Spinal cord (tissue), 10 donors: ENCODE data around the gene SCAF8. TPM values are rescaled to one million over a fixed set of nuclear protein-coding genes. Genes with fewer than 3 reads are reported as not detected.
"Not testable (repeated sequence)": the region's sequence is repeated elsewhere in the genome, so short reads cannot be mapped to it uniquely, and the experiment has no call there.

Experiments used
- DNase-seq, 6 donors: peaks; one replicate each; pipeline versions ENCODE4 v3.0.0 to v3.0.0-alpha.2; 2013 to 2015; ENCODE audit warnings: low spot score in 6 of 6, low read depth in 4 of 6
- H3K27ac ChIP-seq: one replicate; pipeline ENCODE4 v1.5.1; 2013; ENCODE audit warnings: low read depth, low read length, control low read depth
- H3K27me3 ChIP-seq: one replicate; pipeline ENCODE4 v1.6.1; 2013; ENCODE audit warnings: low read length; ENCODE audit not compliant: control insufficient read depth, insufficient read depth
- H3K36me3 ChIP-seq: one replicate; pipeline ENCODE4 v1.6.1; 2013; ENCODE audit warnings: low read length; ENCODE audit not compliant: control insufficient read depth, insufficient read depth
- H3K4me1 ChIP-seq: one replicate; pipeline ENCODE4 v1.6.1; 2013; ENCODE audit warnings: low read length; ENCODE audit not compliant: control insufficient read depth, insufficient read depth
- H3K4me3 ChIP-seq: one replicate; pipeline ENCODE4 v1.5.1; 2013; ENCODE audit warnings: low read depth, low read length, control low read depth
- H3K9me3 ChIP-seq: one replicate; pipeline ENCODE4 v1.6.1; 2013; ENCODE audit warnings: low read length; ENCODE audit not compliant: control insufficient read depth, insufficient read depth
- WGBS: methylation state at CpG from one replicate; pipeline ENCODE4 v1.1.5; 2013; ENCODE audit warnings: missing lambda C conversion rate; ENCODE audit not compliant: insufficient coverage; 5-methylcytosine and 5-hydroxymethylcytosine counted together
- polyA plus RNA-seq, 2 donors: library from polyadenylated mRNA; unstranded; fragments of 120-200 nt; gene quantifications; one replicate each; pipeline ENCODE4 v1.2.1, GENCODE V29; 2013; ENCODE audit not compliant: insufficient read length in 2 of 2
- total RNA-seq, 2 donors: library from RNA; depleted of rRNA in 1 of 2; stranded (reverse); fragments of 120-200 nt in 1 of 2; fragments of >200 nt in 1 of 2; gene quantifications; one replicate each; pipeline versions ENCODE4 v1.2.3 to v1.2.4, GENCODE V29; 2013 to 2014
- donor health status: healthy.

The SCAF8 gene
- total and polyA plus RNA-seq, 4 donors: 31.1 to 69.8 (median 45.4) TPM

DNA sequence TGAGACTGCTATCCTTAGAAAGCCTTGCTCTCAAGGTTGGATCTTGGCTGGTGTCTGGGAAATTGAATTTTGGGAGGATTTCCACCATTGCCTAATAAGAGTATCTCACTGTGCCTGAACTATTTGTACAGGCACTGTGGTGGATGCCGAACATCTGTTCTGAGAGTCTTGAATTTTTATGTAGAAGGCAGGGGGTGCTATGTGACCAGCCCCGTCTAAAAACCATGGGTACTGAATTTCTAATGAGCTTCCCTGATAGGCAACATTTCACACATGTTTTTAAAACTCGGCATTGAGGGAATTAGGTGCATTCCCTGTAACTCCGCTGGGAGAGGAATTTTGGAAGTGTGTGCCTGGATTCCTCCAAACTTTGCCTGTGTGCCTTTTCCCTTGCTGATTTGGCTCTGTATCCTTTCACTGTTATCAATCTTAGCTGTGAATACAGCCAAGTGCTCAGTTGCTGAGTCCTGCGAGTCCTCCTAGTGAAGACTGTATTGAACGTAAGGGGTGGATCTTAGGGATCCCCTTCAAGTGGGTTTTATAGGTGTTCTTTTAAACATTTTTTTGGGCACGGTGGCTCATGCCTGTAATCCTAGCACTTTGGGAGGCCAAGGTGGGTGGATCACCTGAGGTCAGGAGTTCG, 27.6 kb upstream of the SCAF8 start:
- no peaks in the 10 kb centered on the region for H3K27me3 ChIP-seq
- H3K4me1 ChIP-seq: no peaks in the 10 kb centered on the region
- H3K36me3 ChIP-seq: no peaks in the 10 kb centered on the region
- H3K4me3 ChIP-seq: no peak overlapping the region
- DNase-seq: peak in 1 of 6 donors; percentile 2
- 60% methylated on average over 5 of the region's 8 CpGs for WGBS
- H3K27ac ChIP-seq: no peak overlapping the region
- H3K9me3 ChIP-seq: no peaks in the 10 kb centered on the region

DNA sequence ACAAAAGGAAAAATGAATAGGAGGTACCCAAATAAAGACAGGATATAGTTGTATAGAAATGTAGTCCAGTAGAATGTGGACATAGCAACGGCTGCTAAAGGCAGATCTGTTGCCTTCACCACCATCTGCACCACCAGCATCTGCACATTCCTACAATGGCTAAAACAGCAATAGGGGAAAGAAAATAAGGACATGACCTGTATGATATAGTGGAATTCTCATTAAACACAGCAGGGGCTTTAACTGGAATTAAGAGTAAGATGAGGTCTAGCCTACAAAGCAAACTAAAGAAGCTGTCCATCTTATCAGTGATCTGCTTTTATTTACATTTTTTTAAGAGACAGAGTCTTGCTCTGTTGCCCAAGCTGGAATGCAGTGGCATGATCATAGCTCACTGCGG, 26.8 kb upstream of the SCAF8 start:
- H3K4me1 ChIP-seq: no peaks in the 10 kb centered on the region
- WGBS: 100% methylated on average over 1 of the region's 2 CpGs
- H3K4me3 ChIP-seq: no peak overlapping the region
- no peaks in the 10 kb centered on the region for H3K27me3 ChIP-seq
- no peak overlapping the region for H3K27ac ChIP-seq
- no peak for DNase-seq
- H3K36me3 ChIP-seq: no peaks in the 10 kb centered on the region
- no peaks in the 10 kb centered on the region for H3K9me3 ChIP-seq

DNA sequence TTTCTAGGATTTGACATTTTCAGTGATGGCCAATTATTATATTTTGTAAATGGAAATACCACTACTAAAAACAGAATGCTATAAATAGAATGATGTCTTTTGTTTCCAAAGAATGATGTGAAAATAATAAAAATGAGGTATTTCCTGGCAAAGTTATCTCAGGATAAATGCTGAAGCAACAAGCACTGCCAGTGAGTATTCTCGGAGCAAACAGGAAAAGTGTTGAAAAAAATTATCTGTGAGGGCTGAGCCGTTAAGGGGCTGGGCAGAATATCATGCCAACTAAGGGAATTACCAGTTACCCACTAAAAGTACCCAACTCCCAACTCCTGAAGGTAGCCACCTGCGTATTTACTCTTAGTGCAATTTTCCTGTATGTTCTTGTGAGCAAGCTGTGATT, 23.6 kb upstream of the SCAF8 start:
- no peak for DNase-seq
- Histone ChIP-seq H3K4me1 (no peaks in the 10 kb centered on the region), H3K9me3 (no peaks in the 10 kb centered on the region), H3K27me3 (no peaks in the 10 kb centered on the region), H3K36me3 (no peaks in the 10 kb centered on the region), H3K4me3 (no peak overlapping the region), H3K27ac (no peak overlapping the region)
- no CpG with 5 or more reads among the region's 3 CpGs for WGBS

DNA sequence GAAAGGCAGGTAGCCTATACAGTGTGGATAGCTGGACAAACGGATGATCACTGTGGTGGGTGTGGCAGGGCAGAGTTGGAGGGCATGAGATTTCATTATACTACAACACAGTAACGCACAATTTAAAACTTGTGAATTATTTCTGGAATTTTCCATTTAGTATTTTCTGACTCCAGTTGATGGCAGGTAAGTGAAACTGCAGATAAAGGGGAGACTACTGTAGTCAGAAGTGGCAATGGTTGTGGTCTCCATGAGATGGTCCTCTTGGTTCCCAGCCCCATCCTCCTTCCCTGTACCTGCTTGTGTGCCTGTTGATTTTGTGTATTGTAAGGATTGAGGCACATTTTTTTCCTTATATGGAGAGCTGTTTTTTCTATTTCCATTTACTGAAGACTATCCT, 22.5 kb upstream of the SCAF8 start:
- Histone ChIP-seq H3K4me1 (no peaks in the 10 kb centered on the region), H3K9me3 (no peaks in the 10 kb centered on the region), H3K27me3 (no peaks in the 10 kb centered on the region), H3K27ac (no peak overlapping the region), H3K36me3 (no peaks in the 10 kb centered on the region), H3K4me3 (no peak overlapping the region)
- WGBS: no CpG with 5 or more reads among the region's 2 CpGs
- DNase-seq: no peak

DNA sequence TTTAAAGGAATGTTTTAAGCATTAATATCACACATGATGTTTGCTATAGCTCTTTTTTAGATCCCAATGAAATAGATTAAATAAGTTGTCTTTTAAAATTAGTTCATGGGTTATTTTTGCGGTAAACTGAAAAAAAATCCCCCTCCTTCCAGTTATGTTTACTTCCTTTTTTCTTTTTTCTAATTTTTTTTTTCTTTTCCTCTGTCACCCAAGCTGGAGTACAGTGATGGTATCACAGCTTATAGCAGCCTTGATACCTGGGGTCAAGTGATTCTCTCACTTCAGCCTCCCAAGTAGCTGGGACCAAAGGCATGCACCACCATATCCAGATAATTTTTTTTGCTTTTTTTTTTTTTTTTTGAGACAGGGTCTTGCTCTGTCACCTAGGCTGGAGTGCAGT, 17.8 kb upstream of the SCAF8 start:
- Histone ChIP-seq H3K4me3 (no peak overlapping the region), H3K27me3 (no peaks in the 10 kb centered on the region), H3K36me3 (no peaks in the 10 kb centered on the region), H3K9me3 (no peaks in the 10 kb centered on the region), H3K4me1 (no peaks in the 10 kb centered on the region), H3K27ac (no peak overlapping the region)
- DNase-seq: no peak
- no CpG with 5 or more reads among the region's 1 CpG for WGBS

DNA sequence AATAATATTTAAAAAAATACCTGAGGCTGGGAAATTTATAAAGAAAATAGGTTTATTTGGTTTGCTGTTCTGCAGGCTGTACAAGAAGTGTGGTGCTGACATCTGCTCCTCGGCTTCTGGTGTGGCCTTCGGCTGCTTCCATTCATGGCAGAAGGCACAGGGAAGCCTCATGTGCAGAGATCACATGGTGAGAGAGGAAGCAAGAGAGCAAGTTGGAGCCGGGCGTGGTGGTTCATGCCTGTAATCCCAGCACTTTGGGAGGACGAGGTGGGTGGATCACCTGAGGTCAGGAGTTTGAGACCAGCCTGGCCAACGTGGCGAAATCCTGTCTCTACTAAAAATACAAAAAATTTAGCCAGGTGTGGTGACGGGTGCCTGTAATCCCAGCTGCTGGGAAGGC, 16.9 kb upstream of the SCAF8 start:
- not testable (repeated sequence) for H3K36me3 ChIP-seq, H3K4me1 ChIP-seq, DNase-seq, H3K9me3 ChIP-seq, H3K27me3 ChIP-seq, H3K27ac ChIP-seq, H3K4me3 ChIP-seq
- WGBS: 76% methylated on average over 6 of the region's 8 CpGs

DNA sequence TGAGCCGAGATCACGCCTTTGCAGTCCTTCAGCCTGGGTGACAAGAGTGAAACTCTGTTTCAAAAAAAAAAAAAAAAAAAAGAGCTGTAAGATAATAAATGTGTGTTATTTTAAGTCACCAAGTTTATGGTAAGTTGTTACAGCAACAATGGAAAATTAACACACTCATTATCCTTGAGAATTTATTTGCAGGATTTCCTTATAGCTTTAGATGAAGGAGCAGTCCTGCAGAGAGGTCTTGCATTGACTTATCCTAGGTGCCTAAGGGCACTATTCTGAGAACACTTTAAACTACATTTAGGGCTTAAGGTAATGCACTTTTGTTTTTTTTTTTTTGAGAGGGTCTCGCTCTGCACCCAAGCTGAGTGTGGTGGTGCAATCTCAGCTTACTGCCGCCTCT, 13.8 kb upstream of the SCAF8 start:
- no peaks in the 10 kb centered on the region for H3K27me3 ChIP-seq
- DNase-seq: no peak
- no peaks in the 10 kb centered on the region for H3K4me1 ChIP-seq
- H3K9me3 ChIP-seq: no peaks in the 10 kb centered on the region
- no peak overlapping the region for H3K27ac ChIP-seq
- no peaks in the 10 kb centered on the region for H3K36me3 ChIP-seq
- no peak overlapping the region for H3K4me3 ChIP-seq
- WGBS: 82% methylated on average over 2 of the region's 4 CpGs

DNA sequence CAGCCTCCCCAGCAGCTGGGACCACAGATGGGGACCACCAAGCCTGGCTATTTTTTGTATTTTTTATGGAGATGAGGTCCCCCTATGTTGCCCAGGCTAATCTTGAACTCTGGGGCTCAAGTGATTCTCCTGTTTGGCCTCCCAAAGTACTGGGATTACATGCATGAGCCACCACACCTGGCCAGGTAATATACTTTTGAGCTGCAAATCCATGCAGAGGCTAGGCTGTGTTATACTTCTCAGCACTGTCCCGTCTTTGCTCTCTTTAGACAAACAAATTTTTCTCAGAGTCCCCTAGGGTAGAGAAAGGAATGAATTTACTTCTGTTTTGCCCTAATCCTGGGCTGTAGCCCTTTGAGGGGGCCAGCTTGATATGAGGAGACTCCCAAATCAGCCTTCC, 13.4 kb upstream of the SCAF8 start:
- no peaks in the 10 kb centered on the region for H3K4me1 ChIP-seq
- no peaks in the 10 kb centered on the region for H3K27me3 ChIP-seq
- no peak for DNase-seq
- H3K4me3 ChIP-seq: no peak overlapping the region
- no CpG with 5 or more reads among the region's 1 CpG for WGBS
- H3K27ac ChIP-seq: no peak overlapping the region
- H3K9me3 ChIP-seq: no peaks in the 10 kb centered on the region
- H3K36me3 ChIP-seq: no peaks in the 10 kb centered on the region

DNA sequence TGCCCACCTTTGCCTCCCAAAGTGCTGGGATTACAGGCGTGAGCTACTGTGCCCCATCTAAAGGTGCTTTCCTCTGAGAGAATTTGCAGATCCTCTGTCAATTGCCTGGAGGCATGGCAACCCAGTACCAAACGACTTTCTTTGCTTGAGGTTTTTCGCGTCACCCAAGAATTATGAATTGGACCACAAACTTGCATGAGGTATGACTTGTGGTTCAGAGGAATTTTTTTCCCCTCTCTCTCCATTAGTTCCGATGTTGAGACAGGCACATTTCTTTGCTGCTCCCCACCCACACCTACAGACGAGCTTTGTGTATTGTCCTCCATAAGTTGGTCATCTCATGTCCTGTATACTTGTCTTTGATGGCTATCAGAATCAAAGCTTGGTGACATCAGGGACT, 11.8 kb upstream of the SCAF8 start:
- WGBS: 95% methylated on average over 4 of the region's 6 CpGs
- Histone ChIP-seq H3K27ac (no peak overlapping the region), H3K9me3 (no peaks in the 10 kb centered on the region), H3K4me1 (no peaks in the 10 kb centered on the region), H3K4me3 (no peak overlapping the region), H3K27me3 (no peaks in the 10 kb centered on the region), H3K36me3 (no peaks in the 10 kb centered on the region)
- no peak for DNase-seq

DNA sequence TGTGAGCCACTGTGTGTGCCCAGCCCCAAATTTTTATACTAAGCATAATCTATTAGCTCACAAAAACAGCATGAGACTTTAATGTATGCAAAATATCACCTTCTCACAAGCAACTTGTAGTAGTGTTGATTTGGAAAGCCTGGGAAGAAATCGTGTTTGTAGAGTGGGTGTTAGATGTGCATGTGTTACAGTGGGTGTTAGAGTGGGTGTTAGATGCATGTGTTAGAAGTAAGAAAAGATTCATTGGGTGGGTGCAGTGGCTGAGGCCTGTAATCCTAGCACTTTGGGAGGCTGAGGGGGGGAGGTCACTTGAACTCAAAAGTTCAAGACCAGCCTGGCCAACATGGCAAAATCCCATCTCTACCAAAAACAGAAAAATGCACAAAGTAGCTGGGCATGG, 6.3 kb upstream of the SCAF8 start:
- no CpG with 5 or more reads among the region's 1 CpG for WGBS
- H3K4me1 ChIP-seq: peaks cover 2% of the 10 kb centered on the region
- H3K27me3 ChIP-seq: no peaks in the 10 kb centered on the region
- no peaks in the 10 kb centered on the region for H3K9me3 ChIP-seq
- H3K27ac ChIP-seq: no peak overlapping the region
- DNase-seq: no peak
- no peak overlapping the region for H3K4me3 ChIP-seq
- no peaks in the 10 kb centered on the region for H3K36me3 ChIP-seq
